Astrocyte of the cerebellum (primary cell): ENCODE data around the gene FAM107B.

Experiments used
- DNase-seq: peaks from one replicate; pipeline ENCODE4 v3.0.0-alpha.2; 2011; ENCODE audit warnings: low read depth
- H3K4me3 ChIP-seq: 2 replicates; pipeline ENCODE4 v1.5.1; 2011; ENCODE audit warnings: mild to moderate bottlenecking, low read depth, low read length, moderate library complexity
- CTCF ChIP-seq: IDR thresholded peaks from 2 replicates; pipeline ENCODE4 v1.5.1; 2012; ENCODE audit warnings: low read length, low read depth, moderate library complexity, mild to moderate bottlenecking; ENCODE audit errors: missing control alignments
- in situ Hi-C: cut with HindIII; loops from 2 replicates; pipeline ENCODE4 v1.10.0; 2017; ENCODE audit warnings: low sequenced_read_pairs

Gene FAM107B

GRCh38 chr10:14535457-14536130 lies 239.1 kb downstream of the FAM107B start:
- TF ChIP-seq CTCF = no peak
- DNase-seq = no peak
- in situ Hi-C loops = no loop called here

GRCh38 chr10:14534152-14534551 lies 240.5 kb downstream of the FAM107B start:
- TF ChIP-seq CTCF = no peak
- no peak for DNase-seq
- H3K4me3 ChIP-seq = no peak overlapping the region
- in situ Hi-C loops = no loop called here

More at GRCh38 chr10:14535457-14536130, 239.1 kb downstream of the FAM107B start:
- H3K4me3 ChIP-seq = no peak overlapping the region

- TF ChIP-seq CTCF = no peak
- no peak overlapping the region for H3K4me3 ChIP-seq
- in situ Hi-C loops = no loop called here
- no peak for DNase-seq
Observed at GRCh38 chr10:14533295-14533694, 241.4 kb downstream of the FAM107B start.

- TF ChIP-seq CTCF = no peak
- no peak overlapping the region for H3K4me3 ChIP-seq
- DNase-seq = no peak
- in situ Hi-C loops = no loop called here
Observed at GRCh38 chr10:14532473-14533251, 242.0 kb downstream of the FAM107B start.

GRCh38 chr10:14531974-14532373 lies 242.7 kb downstream of the FAM107B start:
- TF ChIP-seq CTCF = no peak
- DNase-seq = no peak
- in situ Hi-C loops = no loop called here
- no peak overlapping the region for H3K4me3 ChIP-seq

- in situ Hi-C loops = no loop called here
- DNase-seq = no peak
- no peak for TF ChIP-seq CTCF
- no peak overlapping the region for H3K4me3 ChIP-seq
Observed at GRCh38 chr10:14530465-14530864, 244.2 kb downstream of the FAM107B start.
